OCI-LY7 (cell line): ENCODE data around the gene TANC1. TPM values are rescaled to one million over a fixed set of nuclear protein-coding genes. Genes with fewer than 3 reads are reported as not detected.

Experiments
- BruUV-seq: library from RNA; stranded (reverse); fragments of 400-500 nt; replicated peaks from 2 replicates; lab custom pipeline; 2021; lab: Mats Ljungman, UMichigan
- CTCF ChIA-PET: fragments of 300-600 bp; sonication (Branson Sonifier 250); formaldehyde crosslinking; loops from one replicate; lab custom pipeline; 2022; ENCODE audit warnings: antibody characterized with exemption; ENCODE audit not compliant: unreplicated experiment; lab: Charles Lee
- POLR2A ChIA-PET: fragments of 300-600 bp; sonication (Branson Sonifier 250); formaldehyde crosslinking; loops from one replicate; lab custom pipeline; 2022; ENCODE audit warnings: antibody characterized with exemption; lab: Charles Lee
- DNase-seq: peaks from one replicate; pipeline ENCODE4 v3.0.0-alpha.2; 2015; ENCODE audit warnings: low spot score
- H2AFZ ChIP-seq: fragments of 200-600 bp; sonication (generic), shearing (Covaris generic); 2 replicates; pipeline ENCODE4 v1.6.1; 2014; ENCODE audit warnings: mild to moderate bottlenecking, antibody characterized with exemption, low read length, moderate library complexity
- H3K27ac ChIP-seq: fragments of 200-600 bp; sonication (generic); 2 replicates; pipeline ENCODE4 v1.5.1; 2014; ENCODE audit warnings: mixed run types, low read depth, mild to moderate bottlenecking, moderate library complexity, low read length, inconsistent platforms; ENCODE audit not compliant: poor library complexity, severe bottlenecking
- H3K36me3 ChIP-seq: fragments of 200-600 bp; sonication (generic); 2 replicates; pipeline ENCODE4 v1.6.1; 2014; ENCODE audit warnings: mild to moderate bottlenecking, antibody characterized with exemption, low read length, moderate library complexity, mixed read lengths; ENCODE audit not compliant: insufficient read depth
- H3K4me1 ChIP-seq: fragments of 200-600 bp; sonication (generic); 2 replicates; pipeline ENCODE4 v1.5.1; 2014; ENCODE audit warnings: mild to moderate bottlenecking, low read length; ENCODE audit not compliant: insufficient read depth, poor library complexity, severe bottlenecking
- H3K4me2 ChIP-seq: fragments of 200-600 bp; sonication (generic); 2 replicates; pipeline ENCODE4 v1.6.1; 2014; ENCODE audit warnings: mild to moderate bottlenecking, low read length
- H3K4me3 ChIP-seq: fragments of 200-600 bp; sonication (generic); 2 replicates; pipeline ENCODE4 v1.5.1; 2014; ENCODE audit warnings: mild to moderate bottlenecking, low read depth, low read length; ENCODE audit not compliant: poor library complexity, severe bottlenecking
- H3K79me2 ChIP-seq: fragments of 200-600 bp; sonication (generic); 2 replicates; pipeline ENCODE4 v1.6.1; 2016; ENCODE audit warnings: low read depth, mild to moderate bottlenecking, low read length, moderate library complexity, mixed read lengths; ENCODE audit not compliant: insufficient read depth
- H3K9me2 ChIP-seq: fragments of 200-600 bp; sonication (generic); 2 replicates; pipeline ENCODE4 v1.6.1; 2016; ENCODE audit warnings: mild to moderate bottlenecking, low read length, mixed read lengths; ENCODE audit not compliant: insufficient read depth
- H3K9me3 ChIP-seq: fragments of 200-600 bp; sonication (generic); 2 replicates; pipeline ENCODE4 v1.6.1; 2014; ENCODE audit warnings: mild to moderate bottlenecking, mixed run types, low read length, mixed read lengths
- H4K20me1 ChIP-seq: fragments of 200-600 bp; sonication (generic); 2 replicates; pipeline ENCODE4 v1.6.1; 2014; ENCODE audit warnings: mild to moderate bottlenecking, antibody characterized with exemption, low read length, moderate library complexity, mixed read lengths; ENCODE audit not compliant: insufficient read depth
- CTCF ChIP-seq: fragments of 200-600 bp; sonication (generic); conservative IDR thresholded peaks from 2 replicates; pipeline ENCODE4 v1.5.1; 2014; ENCODE audit warnings: mild to moderate bottlenecking, antibody characterized with exemption, low read length, moderate library complexity, mixed read lengths
- EZH2phosphoT487 ChIP-seq: fragments of 200-600 bp; sonication (generic); IDR thresholded peaks from 2 replicates; pipeline ENCODE4 v1.6.1; 2018; ENCODE audit warnings: low read depth, borderline replicate concordance, mild to moderate bottlenecking, mixed run types, antibody characterized with exemption, low read length, moderate library complexity, mixed read lengths
- intact Hi-C: fragments of 100-400 bp; cut with micrococcal nuclease; formaldehyde crosslinking; loops from one replicate; pipeline ENCODE4 v1.10.0; 2022; ENCODE audit not compliant: unreplicated experiment
- total RNA-seq, 2 experiments: library from RNA; depleted of rRNA in 1 of 2; stranded (reverse); fragments of >200 nt in 1 of 2; shearing (Covaris generic) in 1 of 2; gene quantifications; 2 replicates each; pipeline ENCODE4 v1.2.3, GENCODE V29; 2014 to 2022

The TANC1 gene
- total RNA-seq, 2 experiments from 2014 or later = 0.04 TPM; not detected in 1

- Histone ChIP-seq H3K4me3 (no peak overlapping the region), H2AFZ (no peak overlapping the region)
- intact Hi-C loops = no loop called here
Measured at GRCh38 chr2:159155791-159156190, 187.4 kb downstream of the TANC1 start.

GRCh38 chr2:159156834-159157233, 188.4 kb downstream of the TANC1 start:
- Histone ChIP-seq H3K36me3 (no peaks in the 10 kb centered on the region), H2AFZ (no peak overlapping the region), H3K9me2 (no peaks in the 10 kb centered on the region), H3K9me3 (no peaks in the 10 kb centered on the region), H3K27ac (no peak overlapping the region), H3K4me3 (no peak overlapping the region), H3K79me2 (no peaks in the 10 kb centered on the region), H4K20me1 (no peaks in the 10 kb centered on the region), H3K4me2 (no peak overlapping the region), H3K4me1 (no peaks in the 10 kb centered on the region)
- no peak for DNase-seq
- ChIA-PET CTCF (no interaction called here), POLR2A (no interaction called here)
- intact Hi-C loops = no loop called here
- TF ChIP-seq EZH2phosphoT487 (no peak), CTCF (no peak)
- no TSS peak for BruUV-seq

More at GRCh38 chr2:159155791-159156190, 187.4 kb downstream of the TANC1 start:
- Histone ChIP-seq H3K36me3 (no peaks in the 10 kb centered on the region), H3K27ac (no peak overlapping the region), H4K20me1 (no peaks in the 10 kb centered on the region), H3K79me2 (no peaks in the 10 kb centered on the region), H3K9me2 (no peaks in the 10 kb centered on the region), H3K4me1 (no peaks in the 10 kb centered on the region), H3K4me2 (no peak overlapping the region), H3K9me3 (no peaks in the 10 kb centered on the region)
- CTCF ChIA-PET = no interaction called here
- BruUV-seq = no TSS peak
- TF ChIP-seq EZH2phosphoT487 (no peak), CTCF (no peak)
- POLR2A ChIA-PET = no interaction called here
- DNase-seq = no peak

GRCh38 chr2:159157361-159158209, 189.1 kb downstream of the TANC1 start:
- H3K9me3 ChIP-seq = no peaks in the 10 kb centered on the region
- CTCF ChIA-PET = no interaction called here
- no peaks in the 10 kb centered on the region for H3K36me3 ChIP-seq
- no peak overlapping the region for H3K4me3 ChIP-seq
- no peaks in the 10 kb centered on the region for H3K79me2 ChIP-seq
- no peak overlapping the region for H3K4me2 ChIP-seq
- no peak overlapping the region for H2AFZ ChIP-seq
- H4K20me1 ChIP-seq = no peaks in the 10 kb centered on the region
- TF ChIP-seq CTCF = no peak
- TF ChIP-seq EZH2phosphoT487 = no peak
- H3K9me2 ChIP-seq = no peaks in the 10 kb centered on the region
- no peak for DNase-seq
- no peaks in the 10 kb centered on the region for H3K4me1 ChIP-seq
- POLR2A ChIA-PET = no interaction called here
- no TSS peak for BruUV-seq
- H3K27ac ChIP-seq = no peak overlapping the region
- intact Hi-C loops = no loop called here
